Measurements from ENCODE around the gene CLEC16A.

GRCh38 chr16:11182411-11182810, 238.0 kb downstream of the CLEC16A start:
- TF ChIP-seq EZH2phosphoT487 (IDR thresholded peaks at IDR 0.05; ENCODE audit: borderline replicate concordance, low read length) (no peak), CTCF (IDR thresholded peaks at IDR 0.05; ENCODE audit: low read depth, low read length, poor library complexity, severe bottlenecking) (no peak)
